GM18907 (cell line): ENCODE results near the gene TRIM4.
"Not testable (repeated sequence)": the region's sequence is repeated elsewhere in the genome, so short reads cannot be mapped to it uniquely, and the experiment has no call there.

Experiments
- ATAC-seq: cut with Tn5 transposase; IDR thresholded peaks from one replicate; pipeline ENCODE4 v1.9.1; 2021; ENCODE audit warnings: mild to moderate bottlenecking, moderate library complexity; ENCODE audit not compliant: unreplicated experiment

The TRIM4 gene

GRCh38 chr7:99923200-99923599 lies 3.9 kb upstream of the TRIM4 start:
- ATAC-seq: no peak

GRCh38 chr7:99920149-99920548 lies 819 bp upstream of the TRIM4 start:
- ATAC-seq: no peak

- no peak for ATAC-seq
Measured at GRCh38 chr7:99919814-99920112, 433 bp upstream of the TRIM4 start.

GRCh38 chr7:99910976-99911375 lies 8.4 kb downstream of the TRIM4 start:
- ATAC-seq: no peak

GRCh38 chr7:99901581-99901980 lies 17.7 kb downstream of the TRIM4 start:
- ATAC-seq: no peak

GRCh38 chr7:99899830-99900519 lies 19.4 kb downstream of the TRIM4 start:
- no peak for ATAC-seq

- ATAC-seq: no peak
Measured at GRCh38 chr7:99898836-99899235, 20.5 kb downstream of the TRIM4 start.

GRCh38 chr7:99898023-99898357 lies 21.3 kb downstream of the TRIM4 start:
- no peak for ATAC-seq

- ATAC-seq: no peak
Measured at GRCh38 chr7:99897322-99898022, 21.9 kb downstream of the TRIM4 start.

GRCh38 chr7:99894738-99895137 lies 24.6 kb downstream of the TRIM4 start:
- no peak for ATAC-seq

GRCh38 chr7:99893280-99893679 lies 26.1 kb downstream of the TRIM4 start:
- no peak for ATAC-seq

GRCh38 chr7:99890348-99890747 lies 29.0 kb downstream of the TRIM4 start:
- ATAC-seq: not testable (repeated sequence)

GRCh38 chr7:99888366-99888765 lies 31.0 kb downstream of the TRIM4 start:
- not testable (repeated sequence) for ATAC-seq

- no peak for ATAC-seq
Measured at GRCh38 chr7:99881370-99881769, 38.0 kb downstream of the TRIM4 start.

- ATAC-seq: no peak
Measured at GRCh38 chr7:99876933-99877332, 42.4 kb downstream of the TRIM4 start, which contains the start of gene OR2AE1. Gene OR2AE1, minus strand, starts transcription at chr7:99877033. Its CDS starts 0 bp downstream, at chr7:99877033.

GRCh38 chr7:99876491-99876890 lies 42.8 kb downstream of the TRIM4 start:
- no peak for ATAC-seq

GRCh38 chr7:99868246-99868645 lies 51.1 kb downstream of the TRIM4 start:
- no peak for ATAC-seq

GRCh38 chr7:99867477-99867876 lies 51.9 kb downstream of the TRIM4 start:
- not testable (repeated sequence) for ATAC-seq

- ATAC-seq: no peak
Measured at GRCh38 chr7:99863847-99864440, 55.4 kb downstream of the TRIM4 start.

GRCh38 chr7:99860281-99861127 lies 58.8 kb downstream of the TRIM4 start:
- ATAC-seq: no peak

- ATAC-seq: no peak
Measured at GRCh38 chr7:99855236-99855635, 64.1 kb downstream of the TRIM4 start.
